CD14-positive monocyte (primary cell): ENCODE data around the gene GPRC5B. TPM values are rescaled to one million over a fixed set of nuclear protein-coding genes. Genes with fewer than 3 reads are reported as not detected.

ENCODE experiments used
- DNase-seq, 3 donors: peaks; one replicate each; pipeline ENCODE4 v3.0.0-alpha.2; 2011 to 2022
- H2AFZ ChIP-seq: 2 replicates; pipeline ENCODE4 v1.6.0; 2012; ENCODE audit warnings: mild to moderate bottlenecking, low read depth, low read length, inconsistent platforms; ENCODE audit not compliant: insufficient read depth, poor library complexity, severe bottlenecking
- H3K27ac ChIP-seq, 2 donors: 1 replicate in 1 of 2; 2 replicates in 1 of 2; pipeline ENCODE4 v1.5.1; 2012 to 2013; ENCODE audit warnings: low read length in 2 of 2, control low read depth in 1 of 2, inconsistent platforms in 1 of 2, low read depth in 1 of 2, mild to moderate bottlenecking in 1 of 2
- H3K27me3 ChIP-seq, 2 donors: one replicate each; pipeline versions ENCODE4 v1.6.0 to v1.6.1; 2011 to 2013; ENCODE audit warnings: low read length in 2 of 2; ENCODE audit not compliant: control insufficient read depth in 2 of 2, insufficient read depth in 2 of 2
- H3K36me3 ChIP-seq, 2 donors: replicated peaks in 1 of 2; 1 replicate in 1 of 2; 2 replicates in 1 of 2; pipeline versions ENCODE4 v1.5.1 to v1.6.1; 2012 to 2013; ENCODE audit warnings: low read length in 2 of 2, control low read depth in 1 of 2, inconsistent platforms in 1 of 2, mild to moderate bottlenecking in 1 of 2; ENCODE audit not compliant: insufficient read depth in 2 of 2, control insufficient read depth in 1 of 2
- H3K4me1 ChIP-seq, 2 donors: 1 replicate in 1 of 2; 2 replicates in 1 of 2; pipeline versions ENCODE4 v1.5.1 to v1.6.1; 2012 to 2013; ENCODE audit warnings: low read length in 2 of 2, control low read depth in 1 of 2, inconsistent platforms in 1 of 2, mild to moderate bottlenecking in 1 of 2, moderate library complexity in 1 of 2; ENCODE audit not compliant: insufficient read depth in 2 of 2, control insufficient read depth in 1 of 2
- H3K4me2 ChIP-seq: replicated peaks from 2 replicates; pipeline ENCODE3; 2012; ENCODE audit warnings: low read length, moderate library complexity, mild to moderate bottlenecking; ENCODE audit not compliant: poor library complexity, severe bottlenecking; ENCODE audit errors: extremely low read depth
- H3K4me3 ChIP-seq, 3 experiments: fragments of 200-600 bp in 1 of 3; sonication (generic) in 1 of 3; replicated peaks in 1 of 3; 1 replicate in 2 of 3; 2 replicates in 1 of 3; pipeline ENCODE4 v1.5.1; 2011 to 2013; ENCODE audit warnings: low read length in 3 of 3, mild to moderate bottlenecking in 3 of 3, control low read depth in 2 of 3, low read depth in 2 of 3, inconsistent platforms in 1 of 3, moderate library complexity in 1 of 3
- H3K79me2 ChIP-seq: 2 replicates; pipeline ENCODE4 v1.6.0; 2012; ENCODE audit warnings: mild to moderate bottlenecking, control low read depth, inconsistent platforms, low read length, moderate library complexity; ENCODE audit not compliant: insufficient read depth
- H3K9ac ChIP-seq: 2 replicates; pipeline ENCODE4 v1.6.0; 2017; ENCODE audit warnings: low read length, mild to moderate bottlenecking; ENCODE audit not compliant: insufficient read depth, poor library complexity, severe bottlenecking
- H3K9me3 ChIP-seq, 2 donors: replicated peaks in 1 of 2; 1 replicate in 1 of 2; 2 replicates in 1 of 2; pipeline versions ENCODE4 v1.5.1 to v1.6.1; 2012 to 2013; ENCODE audit warnings: low read length in 2 of 2, control low read depth in 1 of 2; ENCODE audit not compliant: control insufficient read depth in 1 of 2, insufficient read depth in 1 of 2
- H4K20me1 ChIP-seq: 2 replicates; pipeline ENCODE4 v1.6.0; 2012; ENCODE audit warnings: mild to moderate bottlenecking, low read length, control low read depth, moderate library complexity; ENCODE audit not compliant: insufficient read depth
- H3K27ac Mint-ChIP-seq, 7 donors: one replicate each; pipeline ENCODE4 v1.8.0; 2020; ENCODE audit warnings: mild to moderate bottlenecking in 7 of 7, mixed read lengths in 7 of 7, moderate library complexity in 6 of 7, inconsistent platforms in 2 of 7
- H3K27me3 Mint-ChIP-seq, 3 donors: one replicate each; pipeline ENCODE4 v1.8.0; 2021 to 2022; ENCODE audit warnings: low read depth in 3 of 3, mild to moderate bottlenecking in 3 of 3, mixed read lengths in 3 of 3, moderate library complexity in 3 of 3, inconsistent platforms in 1 of 3
- H3K36me3 Mint-ChIP-seq, 2 donors: one replicate each; pipeline ENCODE4 v1.8.0; 2020; ENCODE audit warnings: mixed read lengths in 2 of 2, inconsistent platforms in 1 of 2, mild to moderate bottlenecking in 1 of 2
- H3K4me1 Mint-ChIP-seq: one replicate; pipeline ENCODE4 v1.8.0; 2020; ENCODE audit warnings: mild to moderate bottlenecking, mixed read lengths
- H3K4me3 Mint-ChIP-seq, 2 donors: one replicate each; pipeline ENCODE4 v1.8.0; 2020; ENCODE audit warnings: mild to moderate bottlenecking in 2 of 2, mixed read lengths in 2 of 2, moderate library complexity in 1 of 2
- H3K9me3 Mint-ChIP-seq, 7 donors: one replicate each; pipeline ENCODE4 v1.8.0; 2020 to 2022; ENCODE audit warnings: mixed read lengths in 7 of 7, mild to moderate bottlenecking in 6 of 7, moderate library complexity in 6 of 7, inconsistent platforms in 2 of 7
- WGBS: methylation state at CpG from one replicate; pipeline ENCODE4 v1.1.5; 2013; ENCODE audit warnings: missing lambda C conversion rate; ENCODE audit not compliant: insufficient coverage; 5-methylcytosine and 5-hydroxymethylcytosine counted together
- intact Hi-C, 2 donors: fragments of 100-400 bp; cut with micrococcal nuclease; formaldehyde crosslinking; loops; one replicate each; pipeline versions ENCODE4 v1.15.0 to v1.15.1; 2023
- polyA plus RNA-seq, 3 donors: library from polyadenylated mRNA; depleted of rRNA in 1 of 3; unstranded in 2 of 3; stranded (reverse) in 1 of 3; fragments of 300-500 nt in 2 of 3; fragments of >200 nt in 1 of 3; fragmentation: Illumina TruSeq in 2 of 3; gene quantifications; 1 replicate in 2 of 3; 2 replicates in 1 of 3; pipeline ENCODE4 v1.2.3, GENCODE V29; 2012 to 2021
- TF ChIP-seq, protein P1 (sequence below): fragments of 200-600 bp; IDR thresholded peaks from one replicate; pipeline ENCODE4 v1.8.0; 2022; ENCODE audit warnings: antibody characterized with exemption, mild to moderate bottlenecking

The GPRC5B gene
- polyA plus RNA-seq, 3 donors = 0.06 to 0.24 TPM; not detected in 1

DNA sequence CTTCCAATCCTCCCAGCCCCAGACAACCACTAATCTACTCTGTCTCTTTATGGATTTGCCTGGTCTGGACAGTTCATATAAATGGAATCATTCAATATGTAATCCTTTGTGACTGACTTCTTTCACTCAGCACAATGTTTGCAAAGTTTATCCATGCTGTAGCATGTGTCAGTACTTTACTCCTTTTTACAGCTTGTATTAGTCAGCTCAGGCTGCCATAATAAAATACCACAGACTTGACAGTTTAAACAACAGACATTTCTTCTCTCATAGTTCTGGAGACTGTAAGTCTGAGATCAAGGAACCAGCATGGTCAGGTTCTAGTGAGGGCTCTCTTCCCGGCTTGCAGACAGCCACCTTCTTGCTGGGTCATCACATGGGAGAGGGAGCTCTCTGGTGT lies 41.3 kb downstream of the GPRC5B start:
- no peaks in the 10 kb centered on the region for H3K9me3 Mint-ChIP-seq
- intact Hi-C loops = no loop called here

DNA sequence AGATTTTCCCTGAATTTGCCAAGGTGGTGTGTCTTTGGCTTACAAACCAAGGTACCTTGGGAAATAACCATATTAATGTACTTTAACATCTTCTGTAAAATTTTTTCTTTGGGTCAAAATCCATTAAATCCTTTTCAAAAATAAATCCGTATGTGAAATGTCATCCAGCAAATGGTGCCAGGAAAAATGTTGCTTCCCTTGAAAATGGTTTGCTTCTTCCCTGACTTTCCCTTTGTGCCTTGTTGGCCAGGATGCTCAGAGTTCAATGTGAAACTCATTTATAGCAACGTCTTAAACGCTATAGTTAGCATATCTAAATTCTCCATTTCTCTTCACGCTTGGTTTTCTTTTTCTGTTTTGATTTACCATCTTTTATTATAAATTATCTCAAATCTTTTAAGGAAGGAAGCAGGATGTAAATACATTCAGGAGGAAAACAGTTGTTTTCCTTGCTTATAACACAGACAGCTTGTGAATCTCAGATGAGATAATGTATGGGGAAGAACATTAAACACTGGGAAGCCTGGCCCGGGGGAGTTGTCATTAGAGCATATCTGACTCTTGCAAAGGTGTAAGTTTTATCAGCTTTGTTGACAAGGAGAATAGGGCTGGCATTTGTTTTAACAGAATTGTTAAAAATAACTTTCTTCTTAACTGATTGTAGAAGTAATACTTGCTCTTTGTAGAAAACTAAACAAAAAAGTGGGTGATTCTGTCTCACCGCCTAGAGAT lies 42.1 kb downstream of the GPRC5B start:
- no peak for DNase-seq

More for the DNA sequence above, 41.3 kb downstream of the GPRC5B start:
- H3K4me1 ChIP-seq = no peaks in the 10 kb centered on the region
- WGBS = no CpG with 5 or more reads among the region's 1 CpG
- H3K27me3 Mint-ChIP-seq = peaks cover 0 to 5% (median 2%) of the 10 kb centered on the region in 3 donors
- no peak for DNase-seq
- H3K36me3 Mint-ChIP-seq = no peaks in the 10 kb centered on the region
- no peak overlapping the region for H2AFZ ChIP-seq
- H3K4me3 Mint-ChIP-seq = no peak overlapping the region
- no peaks in the 10 kb centered on the region for H4K20me1 ChIP-seq
- no peak overlapping the region for H3K9ac ChIP-seq
- no peak overlapping the region for H3K4me2 ChIP-seq
- no peak overlapping the region for H3K27ac ChIP-seq
- no peak overlapping the region for H3K27ac Mint-ChIP-seq
- H3K27me3 ChIP-seq = no peaks in the 10 kb centered on the region
- TF ChIP-seq, protein P1, sequence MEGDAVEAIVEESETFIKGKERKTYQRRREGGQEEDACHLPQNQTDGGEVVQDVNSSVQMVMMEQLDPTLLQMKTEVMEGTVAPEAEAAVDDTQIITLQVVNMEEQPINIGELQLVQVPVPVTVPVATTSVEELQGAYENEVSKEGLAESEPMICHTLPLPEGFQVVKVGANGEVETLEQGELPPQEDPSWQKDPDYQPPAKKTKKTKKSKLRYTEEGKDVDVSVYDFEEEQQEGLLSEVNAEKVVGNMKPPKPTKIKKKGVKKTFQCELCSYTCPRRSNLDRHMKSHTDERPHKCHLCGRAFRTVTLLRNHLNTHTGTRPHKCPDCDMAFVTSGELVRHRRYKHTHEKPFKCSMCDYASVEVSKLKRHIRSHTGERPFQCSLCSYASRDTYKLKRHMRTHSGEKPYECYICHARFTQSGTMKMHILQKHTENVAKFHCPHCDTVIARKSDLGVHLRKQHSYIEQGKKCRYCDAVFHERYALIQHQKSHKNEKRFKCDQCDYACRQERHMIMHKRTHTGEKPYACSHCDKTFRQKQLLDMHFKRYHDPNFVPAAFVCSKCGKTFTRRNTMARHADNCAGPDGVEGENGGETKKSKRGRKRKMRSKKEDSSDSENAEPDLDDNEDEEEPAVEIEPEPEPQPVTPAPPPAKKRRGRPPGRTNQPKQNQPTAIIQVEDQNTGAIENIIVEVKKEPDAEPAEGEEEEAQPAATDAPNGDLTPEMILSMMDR = no peak
- H3K36me3 ChIP-seq = no peaks in the 10 kb centered on the region
- no peak overlapping the region for H3K4me3 ChIP-seq
- no peaks in the 10 kb centered on the region for H3K79me2 ChIP-seq
- no peaks in the 10 kb centered on the region for H3K4me1 Mint-ChIP-seq
- no peaks in the 10 kb centered on the region for H3K9me3 ChIP-seq

More for the DNA sequence above, 42.1 kb downstream of the GPRC5B start:
- Histone ChIP-seq H4K20me1 (no peaks in the 10 kb centered on the region), H3K4me2 (no peak overlapping the region), H3K9ac (no peak overlapping the region), H3K4me3 (no peak overlapping the region), H2AFZ (no peak overlapping the region), H3K79me2 (no peaks in the 10 kb centered on the region), H3K9me3 (no peaks in the 10 kb centered on the region), H3K4me1 (no peaks in the 10 kb centered on the region), H3K27me3 (no peaks in the 10 kb centered on the region), H3K27ac (no peak overlapping the region), H3K36me3 (no peaks in the 10 kb centered on the region)
- intact Hi-C loops = no loop called here
- no peak overlapping the region for H3K4me3 Mint-ChIP-seq
- H3K27me3 Mint-ChIP-seq = peaks cover 0 to 5% (median 2%) of the 10 kb centered on the region in 3 donors
- TF ChIP-seq, protein P1 = no peak
- H3K36me3 Mint-ChIP-seq = no peaks in the 10 kb centered on the region
- no peaks in the 10 kb centered on the region for H3K4me1 Mint-ChIP-seq
- no CpG with 5 or more reads among the region's 6 CpGs for WGBS
- no peak overlapping the region for H3K27ac Mint-ChIP-seq
- no peaks in the 10 kb centered on the region for H3K9me3 Mint-ChIP-seq
